Calu3 (cell line): ENCODE measurements around the gene NCK2. TPM values are rescaled to one million over a fixed set of nuclear protein-coding genes. Genes with fewer than 3 reads are reported as not detected.

Experiments
- BruUV-seq: library from RNA; stranded (reverse); fragments of 400-500 nt; replicated peaks from 2 replicates; lab custom pipeline; 2021; lab: Mats Ljungman, UMichigan
- CTCF ChIA-PET: fragments of 300-600 bp; sonication (Branson Sonifier 250); formaldehyde crosslinking; loops from one replicate; lab custom pipeline; 2022; ENCODE audit warnings: antibody characterized with exemption; lab: Charles Lee
- DNase-seq: peaks from one replicate; pipeline ENCODE4 v3.0.0; 2022
- H3K27ac Mint-ChIP-seq: one replicate; pipeline ENCODE4 v1.8.0; 2022; ENCODE audit warnings: mixed read lengths; ENCODE audit not compliant: unreplicated experiment
- H3K27me3 Mint-ChIP-seq: one replicate; pipeline ENCODE4 v1.8.0; 2022; ENCODE audit warnings: mixed read lengths; ENCODE audit not compliant: unreplicated experiment
- H3K36me3 Mint-ChIP-seq: one replicate; pipeline ENCODE4 v1.8.0; 2022; ENCODE audit warnings: mild to moderate bottlenecking, moderate library complexity, mixed read lengths; ENCODE audit not compliant: insufficient read depth, unreplicated experiment
- H3K4me1 Mint-ChIP-seq: one replicate; pipeline ENCODE4 v1.8.0; 2022; ENCODE audit warnings: mild to moderate bottlenecking, low read depth, mixed read lengths; ENCODE audit not compliant: unreplicated experiment
- H3K4me3 Mint-ChIP-seq: one replicate; pipeline ENCODE4 v1.8.0; 2022; ENCODE audit warnings: mild to moderate bottlenecking, low read depth, moderate library complexity, mixed read lengths; ENCODE audit not compliant: unreplicated experiment
- H3K9me3 Mint-ChIP-seq: one replicate; pipeline ENCODE4 v1.8.0; 2022; ENCODE audit warnings: low read depth, mixed read lengths; ENCODE audit not compliant: unreplicated experiment
- intact Hi-C: fragments of 100-400 bp; cut with micrococcal nuclease; formaldehyde crosslinking; loops from one replicate; pipeline ENCODE4 v1.10.0; 2022; ENCODE audit not compliant: unreplicated experiment
- total RNA-seq: library from RNA; stranded (reverse); gene quantifications from 2 replicates; pipeline ENCODE4 v1.2.3, GENCODE V29; 2022
- TF ChIP-seq, protein P1 (sequence below): fragments of 200-600 bp; IDR thresholded peaks from one replicate; pipeline ENCODE4 v1.8.0; 2022; ENCODE audit warnings: antibody characterized with exemption; ENCODE audit not compliant: unreplicated experiment

NCK2 gene
- total RNA-seq, 1 experiment from 2014 or later = 88.6 TPM

DNA sequence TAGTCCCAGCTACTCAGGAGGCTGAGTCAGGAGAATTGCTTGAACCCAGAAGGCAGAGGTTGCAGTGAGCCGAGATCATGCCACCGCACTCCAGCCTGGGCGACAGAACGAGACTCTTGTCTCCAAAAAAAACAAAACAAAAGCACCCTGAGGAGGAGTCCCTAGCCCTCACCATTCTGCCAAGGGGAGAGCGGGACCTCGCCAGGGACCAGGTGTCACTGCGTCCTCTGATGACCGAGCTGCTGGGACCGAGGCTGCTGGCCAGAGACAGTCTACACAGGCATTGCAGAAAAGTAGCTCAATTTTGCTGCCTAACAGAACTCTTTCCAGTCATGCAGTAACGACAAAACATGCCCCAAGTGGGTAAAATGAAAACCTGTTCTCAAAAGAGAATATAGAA lies 18.4 kb downstream of the NCK2 start:
- no peak overlapping the region for H3K27ac Mint-ChIP-seq
- intact Hi-C loops = no loop called here
- DNase-seq = no peak
- peaks cover 12% of the 10 kb centered on the region for H3K36me3 Mint-ChIP-seq
- H3K27me3 Mint-ChIP-seq = no peaks in the 10 kb centered on the region
- CTCF ChIA-PET = no interaction called here
- TF ChIP-seq, protein P1, sequence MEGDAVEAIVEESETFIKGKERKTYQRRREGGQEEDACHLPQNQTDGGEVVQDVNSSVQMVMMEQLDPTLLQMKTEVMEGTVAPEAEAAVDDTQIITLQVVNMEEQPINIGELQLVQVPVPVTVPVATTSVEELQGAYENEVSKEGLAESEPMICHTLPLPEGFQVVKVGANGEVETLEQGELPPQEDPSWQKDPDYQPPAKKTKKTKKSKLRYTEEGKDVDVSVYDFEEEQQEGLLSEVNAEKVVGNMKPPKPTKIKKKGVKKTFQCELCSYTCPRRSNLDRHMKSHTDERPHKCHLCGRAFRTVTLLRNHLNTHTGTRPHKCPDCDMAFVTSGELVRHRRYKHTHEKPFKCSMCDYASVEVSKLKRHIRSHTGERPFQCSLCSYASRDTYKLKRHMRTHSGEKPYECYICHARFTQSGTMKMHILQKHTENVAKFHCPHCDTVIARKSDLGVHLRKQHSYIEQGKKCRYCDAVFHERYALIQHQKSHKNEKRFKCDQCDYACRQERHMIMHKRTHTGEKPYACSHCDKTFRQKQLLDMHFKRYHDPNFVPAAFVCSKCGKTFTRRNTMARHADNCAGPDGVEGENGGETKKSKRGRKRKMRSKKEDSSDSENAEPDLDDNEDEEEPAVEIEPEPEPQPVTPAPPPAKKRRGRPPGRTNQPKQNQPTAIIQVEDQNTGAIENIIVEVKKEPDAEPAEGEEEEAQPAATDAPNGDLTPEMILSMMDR = no peak
- no peaks in the 10 kb centered on the region for H3K9me3 Mint-ChIP-seq
- BruUV-seq = no TSS peak
- H3K4me1 Mint-ChIP-seq = peaks cover 21% of the 10 kb centered on the region
- H3K4me3 Mint-ChIP-seq = no peak overlapping the region

DNA sequence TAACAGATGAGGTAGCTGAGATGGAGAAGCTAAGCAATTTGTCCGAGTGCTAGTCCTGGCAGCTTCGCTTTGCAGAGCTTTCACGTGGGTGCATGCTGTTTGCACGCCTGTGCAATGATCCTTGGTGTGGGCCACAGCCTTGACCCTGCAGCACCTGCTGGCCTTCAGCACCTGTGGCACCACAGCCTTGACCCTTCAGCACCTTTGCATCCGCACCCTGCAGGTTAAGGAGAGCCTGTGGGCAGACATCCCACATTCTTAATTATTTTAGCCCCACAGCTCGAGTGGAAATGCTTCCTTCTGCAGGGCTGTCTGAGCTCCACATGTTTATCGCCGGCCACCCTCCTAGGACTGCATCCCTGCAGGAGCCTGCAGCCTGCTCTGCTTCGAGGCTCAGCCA lies 19.3 kb downstream of the NCK2 start:
- BruUV-seq = no TSS peak
- Mint-ChIP-seq H3K36me3 (peaks cover 16% of the 10 kb centered on the region), H3K4me1 (peaks cover 21% of the 10 kb centered on the region), H3K27ac (no peak overlapping the region), H3K9me3 (no peaks in the 10 kb centered on the region), H3K4me3 (no peak overlapping the region), H3K27me3 (no peaks in the 10 kb centered on the region)
- no peak for DNase-seq
- intact Hi-C loops = no loop called here
- CTCF ChIA-PET = interaction anchor here (0.5 kb wide), 1 partner anchor 114 kb away, joined by 4 read pairs; no protein-coding TSS in a partner anchor
- TF ChIP-seq, protein P1 = no peak

GRCh38 chr2:105765415-105766299 lies 20.9 kb downstream of the NCK2 start:
- intact Hi-C loops = no loop called here
- Mint-ChIP-seq H3K27me3 (no peaks in the 10 kb centered on the region), H3K9me3 (no peaks in the 10 kb centered on the region), H3K36me3 (peaks cover 16% of the 10 kb centered on the region), H3K4me1 (peaks cover 21% of the 10 kb centered on the region), H3K4me3 (no peak overlapping the region), H3K27ac (no peak overlapping the region)
- BruUV-seq = no TSS peak
- CTCF ChIA-PET = no interaction called here
- no peak for DNase-seq
- TF ChIP-seq, protein P1 = no peak

GRCh38 chr2:105766300-105766866 lies 21.7 kb downstream of the NCK2 start:
- CTCF ChIA-PET = no interaction called here
- peaks cover 21% of the 10 kb centered on the region for H3K4me1 Mint-ChIP-seq
- intact Hi-C loops = no loop called here
- H3K4me3 Mint-ChIP-seq = no peak overlapping the region
- no TSS peak for BruUV-seq
- H3K27ac Mint-ChIP-seq = no peak overlapping the region
- TF ChIP-seq, protein P1 = no peak
- no peaks in the 10 kb centered on the region for H3K27me3 Mint-ChIP-seq
- no peaks in the 10 kb centered on the region for H3K9me3 Mint-ChIP-seq
- peaks cover 16% of the 10 kb centered on the region for H3K36me3 Mint-ChIP-seq
- DNase-seq = no peak
